Measurements from ENCODE around the gene ST6GALNAC3. TPM values are rescaled to one million over a fixed set of nuclear protein-coding genes. Genes with fewer than 3 reads are reported as not detected.

The ST6GALNAC3 gene
- total RNA-seq, 2 donors from 2014 or later, result 6.3 to 7.6 TPM

- Histone ChIP-seq H3K4me1 (ENCODE audit: control insufficient read depth, insufficient read depth, low read length) (no peaks in the 10 kb centered on the region), H3K27ac (ENCODE audit: low read depth, low read length) (no peak overlapping the region), H3K9ac (ENCODE audit: extremely low read depth, low read length, poor library complexity, severe bottlenecking) (no peak overlapping the region), H3K36me3 (ENCODE audit: control insufficient read depth, insufficient read depth, low read length) (no peaks in the 10 kb centered on the region), H3K9me3 (ENCODE audit: control insufficient read depth, low read length) (no peaks in the 10 kb centered on the region), H3K27me3 (ENCODE audit: control insufficient read depth, insufficient read depth, low read length, poor library complexity, severe bottlenecking) (no peaks in the 10 kb centered on the region), H3K4me3 (ENCODE audit: low read length) (no peak overlapping the region)
- WGBS, 2 experiments (ENCODE audit: insufficient coverage in 1 of 2, insufficient read length in 1 of 2), result 82% methylated on average over 2 of the region's 2 CpGs; no CpG with 5 or more reads in 1 of the 2 experiments
- TF ChIP-seq CTCF (conservative IDR thresholded peaks at IDR 0.05), result no peak
- H3K36me3 Mint-ChIP-seq (ENCODE audit: low read depth), result no peaks in the 10 kb centered on the region
- H3K4me3 Mint-ChIP-seq, result no peak overlapping the region
- no peak overlapping the region for H3K27ac Mint-ChIP-seq
- DNase-seq, result no peak
- H3K27me3 Mint-ChIP-seq (ENCODE audit: insufficient read depth), result no peaks in the 10 kb centered on the region
- peaks cover 1% of the 10 kb centered on the region for H3K4me1 Mint-ChIP-seq
- no peaks in the 10 kb centered on the region for H3K9me3 Mint-ChIP-seq
These were observed 345.1 kb downstream of the ST6GALNAC3 start for GRCh38 chr1:76419603-76420002.

DNA sequence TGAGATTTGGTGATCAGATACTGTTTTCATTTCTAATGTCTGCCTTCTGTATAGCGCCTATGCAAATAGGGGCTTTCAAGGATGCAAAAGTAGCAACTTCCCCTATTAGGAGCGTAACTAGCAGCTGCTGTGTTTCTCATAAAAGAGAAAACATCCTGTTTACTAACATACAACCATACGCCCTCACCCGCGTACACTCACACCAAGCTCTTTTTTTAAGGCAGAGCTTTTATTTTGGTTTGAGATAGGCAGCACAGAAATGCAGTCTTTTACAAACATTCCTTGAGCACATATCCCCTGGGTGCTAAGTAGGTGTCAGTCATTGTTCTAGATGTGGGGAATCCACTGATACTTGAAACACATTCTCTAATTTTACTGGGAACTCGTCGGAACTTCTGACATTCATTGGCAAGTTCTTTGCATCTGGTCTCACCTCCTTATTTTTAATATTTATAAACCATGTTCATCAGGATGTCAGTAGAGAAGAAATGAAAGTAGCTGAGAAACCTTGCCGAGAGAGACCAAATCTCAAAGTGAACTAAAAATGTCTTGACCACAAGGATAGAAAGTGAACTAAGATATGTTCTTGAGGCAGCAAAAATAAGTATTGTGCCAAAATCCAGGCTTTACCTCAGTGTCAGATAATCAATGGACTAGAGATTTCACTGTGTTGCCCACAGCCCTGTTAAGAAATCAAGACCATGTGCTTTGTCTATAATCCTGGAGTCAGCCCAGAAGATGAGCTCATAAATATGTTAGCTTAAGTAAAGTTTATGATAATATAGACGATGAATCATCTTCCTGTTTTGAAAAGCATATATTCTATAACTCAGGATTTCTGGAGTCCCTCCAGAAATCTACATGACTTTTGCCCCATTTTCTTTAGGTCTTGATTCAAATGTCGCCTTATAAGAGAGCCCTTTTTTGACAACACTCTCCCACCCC, 350.9 kb downstream of the ST6GALNAC3 start:
- H3K27me3 ChIP-seq (ENCODE audit: control insufficient read depth, insufficient read depth, low read length, poor library complexity, severe bottlenecking), result no peaks in the 10 kb centered on the region
- peaks cover 12% of the 10 kb centered on the region for H3K4me1 Mint-ChIP-seq
- no peaks in the 10 kb centered on the region for H3K36me3 ChIP-seq (ENCODE audit: control insufficient read depth, insufficient read depth, low read length)
- no peak overlapping the region for H3K4me3 Mint-ChIP-seq
- H3K4me3 ChIP-seq (ENCODE audit: low read length), result peak overlapping the region; percentile 19
- H3K9me3 Mint-ChIP-seq, result peaks cover 2% of the 10 kb centered on the region
- peak; percentile 48 for DNase-seq
- no peak for TF ChIP-seq CTCF (conservative IDR thresholded peaks at IDR 0.05)
- H3K9ac ChIP-seq (ENCODE audit: extremely low read depth, low read length, poor library complexity, severe bottlenecking), result no peak overlapping the region
- H3K27ac ChIP-seq (ENCODE audit: low read depth, low read length), result no peak overlapping the region
- H3K9me3 ChIP-seq (ENCODE audit: control insufficient read depth, low read length), result peaks cover 7% of the 10 kb centered on the region
- H3K27me3 Mint-ChIP-seq (ENCODE audit: insufficient read depth), result no peaks in the 10 kb centered on the region
- 75 to 86% methylated on average over 4 to 10 of the region's 10 CpGs for whole genome bisulfite sequencing, 2 experiments (ENCODE audit: insufficient coverage in 1 of 2, insufficient read length in 1 of 2)
- H3K27ac Mint-ChIP-seq, result peak overlapping the region; percentile 40
- peaks cover 5% of the 10 kb centered on the region for H3K4me1 ChIP-seq (ENCODE audit: control insufficient read depth, insufficient read depth, low read length)
- H3K36me3 Mint-ChIP-seq (ENCODE audit: low read depth), result no peaks in the 10 kb centered on the region

DNA sequence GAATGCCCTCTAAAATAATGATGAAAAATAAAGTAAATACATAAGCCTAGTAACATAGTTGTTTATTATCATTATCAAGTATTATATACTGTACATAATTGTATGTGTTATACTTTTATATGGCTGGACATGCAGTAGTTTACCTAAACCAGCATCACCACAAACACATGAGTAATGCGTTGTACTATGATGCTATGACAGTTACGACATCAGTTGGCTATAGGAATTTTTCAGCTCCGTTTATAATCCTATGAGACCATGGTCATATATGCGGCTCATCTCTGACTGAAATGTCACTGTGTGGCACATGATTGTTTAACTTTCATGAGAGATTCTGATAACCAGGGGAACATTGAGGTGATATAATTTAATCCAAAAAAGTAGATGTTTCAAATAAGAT, 352.1 kb downstream of the ST6GALNAC3 start:
- WGBS, 2 experiments (ENCODE audit: insufficient coverage in 1 of 2, insufficient read length in 1 of 2), result 97 to 100% methylated on average over 4 of the region's 4 CpGs
- Mint-ChIP-seq H3K9me3 (peaks cover 2% of the 10 kb centered on the region), H3K27me3 (ENCODE audit: insufficient read depth) (no peaks in the 10 kb centered on the region)

More for the DNA sequence above, 352.1 kb downstream of the ST6GALNAC3 start:
- no peak for TF ChIP-seq CTCF (conservative IDR thresholded peaks at IDR 0.05)
- Mint-ChIP-seq H3K4me1 (peaks cover 12% of the 10 kb centered on the region), H3K36me3 (ENCODE audit: low read depth) (no peaks in the 10 kb centered on the region), H3K27ac (no peak overlapping the region), H3K4me3 (no peak overlapping the region)
- H3K27me3 ChIP-seq (ENCODE audit: control insufficient read depth, insufficient read depth, low read length, poor library complexity, severe bottlenecking), result no peaks in the 10 kb centered on the region
- no peaks in the 10 kb centered on the region for H3K36me3 ChIP-seq (ENCODE audit: control insufficient read depth, insufficient read depth, low read length)
- peaks cover 5% of the 10 kb centered on the region for H3K4me1 ChIP-seq (ENCODE audit: control insufficient read depth, insufficient read depth, low read length)
- no peak for DNase-seq
- peaks cover 7% of the 10 kb centered on the region for H3K9me3 ChIP-seq (ENCODE audit: control insufficient read depth, low read length)
- no peak overlapping the region for H3K27ac ChIP-seq (ENCODE audit: low read depth, low read length)
- H3K4me3 ChIP-seq (ENCODE audit: low read length), result no peak overlapping the region
- H3K9ac ChIP-seq (ENCODE audit: extremely low read depth, low read length, poor library complexity, severe bottlenecking), result no peak overlapping the region
